GM18498 (cell line): Measurements from ENCODE around the gene WDFY4.

Source experiments
- ATAC-seq: cut with Tn5 transposase; IDR thresholded peaks from one replicate; pipeline ENCODE4 v1.9.1; 2021; ENCODE audit warnings: mild to moderate bottlenecking, moderate library complexity; ENCODE audit not compliant: unreplicated experiment

The WDFY4 gene

GRCh38 chr10:48807791-48808470 lies 123.3 kb downstream of the WDFY4 start:
- no peak for ATAC-seq

GRCh38 chr10:48809261-48809660 lies 124.6 kb downstream of the WDFY4 start:
- no peak for ATAC-seq

GRCh38 chr10:48811461-48811860 lies 126.8 kb downstream of the WDFY4 start:
- no peak for ATAC-seq

- no peak for ATAC-seq
Measured at GRCh38 chr10:48811917-48812316, 127.2 kb downstream of the WDFY4 start.

GRCh38 chr10:48813291-48813690 lies 128.6 kb downstream of the WDFY4 start:
- ATAC-seq: no peak

- no peak for ATAC-seq
Measured at GRCh38 chr10:48813825-48814224, 129.2 kb downstream of the WDFY4 start.

GRCh38 chr10:48814933-48815332 lies 130.3 kb downstream of the WDFY4 start:
- ATAC-seq: no peak

- ATAC-seq: no peak
Measured at GRCh38 chr10:48817141-48817540, 132.5 kb downstream of the WDFY4 start.

GRCh38 chr10:48818081-48818480 lies 133.4 kb downstream of the WDFY4 start:
- no peak for ATAC-seq

- ATAC-seq: no peak
Measured at GRCh38 chr10:48818861-48819520, 134.3 kb downstream of the WDFY4 start.

- no peak for ATAC-seq
Measured at GRCh38 chr10:48819783-48820182, 135.1 kb downstream of the WDFY4 start.

- ATAC-seq: no peak
Measured at GRCh38 chr10:48820231-48820630, 135.6 kb downstream of the WDFY4 start.

- ATAC-seq: no peak
Measured at GRCh38 chr10:48820699-48821098, 136.0 kb downstream of the WDFY4 start.

- no peak for ATAC-seq
Measured at GRCh38 chr10:48821111-48821510, 136.4 kb downstream of the WDFY4 start.

GRCh38 chr10:48821692-48822091 lies 137.0 kb downstream of the WDFY4 start:
- no peak for ATAC-seq

- no peak for ATAC-seq
Measured at GRCh38 chr10:48833674-48834073, 149.0 kb downstream of the WDFY4 start.

GRCh38 chr10:48834189-48834965 lies 149.7 kb downstream of the WDFY4 start:
- ATAC-seq: no peak

GRCh38 chr10:48835781-48836180 lies 151.1 kb downstream of the WDFY4 start:
- ATAC-seq: no peak

- no peak for ATAC-seq
Measured at GRCh38 chr10:48836605-48837004, 151.9 kb downstream of the WDFY4 start.

GRCh38 chr10:48838834-48839233 lies 154.2 kb downstream of the WDFY4 start:
- ATAC-seq: no peak

GRCh38 chr10:48839809-48840679 lies 155.4 kb downstream of the WDFY4 start:
- no peak for ATAC-seq
